ENCODE data around the gene LRCH1. TPM values are rescaled to one million over a fixed set of nuclear protein-coding genes. Genes with fewer than 3 reads are reported as not detected.

Gene LRCH1
- total and polyA plus RNA-seq, 3 donors from 2014 or later, result 8.9 to 17.7 (median 16.8) TPM

GRCh38 chr13:46526100-46526735 lies 26.8 kb upstream of the LRCH1 start:
- WGBS, 2 donors, result 77 to 79% methylated on average over 7 of the region's 7 CpGs
- intact Hi-C loops (cut with DNase I; ENCODE audit: low total_unique reads), result no loop called here
- no peak overlapping the region for H3K27ac ChIP-seq
- no peak overlapping the region for H3K4me3 ChIP-seq
- TF ChIP-seq POLR2A (IDR thresholded peaks at IDR 0.05), result no peak
- no peak for TF ChIP-seq CTCF (IDR thresholded peaks at IDR 0.05)
- H3K4me1 ChIP-seq, result no peaks in the 10 kb centered on the region
- H3K36me3 ChIP-seq (ENCODE audit: low read depth, missing control alignments), result no peaks in the 10 kb centered on the region
- no peaks in the 10 kb centered on the region for H3K27me3 ChIP-seq
- H3K9me3 ChIP-seq, result no peaks in the 10 kb centered on the region
- DNase-seq, result no peak

GRCh38 chr13:46526740-46527139 lies 26.2 kb upstream of the LRCH1 start:
- Histone ChIP-seq H3K4me1 (no peaks in the 10 kb centered on the region), H3K9me3 (no peaks in the 10 kb centered on the region), H3K27ac (no peak overlapping the region), H3K36me3 (ENCODE audit: low read depth, missing control alignments) (no peaks in the 10 kb centered on the region), H3K4me3 (no peak overlapping the region), H3K27me3 (no peaks in the 10 kb centered on the region)
- TF ChIP-seq POLR2A (IDR thresholded peaks at IDR 0.05), result no peak
- WGBS, 2 donors, result 72 to 86% methylated on average over 3 of the region's 3 CpGs
- intact Hi-C loops (cut with DNase I; ENCODE audit: low total_unique reads), result no loop called here
- DNase-seq, result no peak

GRCh38 chr13:46527237-46527636 lies 25.7 kb upstream of the LRCH1 start:
- H3K4me1 ChIP-seq, result no peaks in the 10 kb centered on the region
- H3K27me3 ChIP-seq, result no peaks in the 10 kb centered on the region
- H3K36me3 ChIP-seq (ENCODE audit: low read depth, missing control alignments), result no peaks in the 10 kb centered on the region
- intact Hi-C loops (cut with DNase I; ENCODE audit: low total_unique reads), result no loop called here
- H3K9me3 ChIP-seq, result no peaks in the 10 kb centered on the region
- DNase-seq, result no peak
- TF ChIP-seq POLR2A (IDR thresholded peaks at IDR 0.05) (no peak), CTCF (IDR thresholded peaks at IDR 0.05) (no peak)
- H3K27ac ChIP-seq, result no peak overlapping the region
- WGBS, 2 donors, result 52 to 63% methylated on average over 2 of the region's 2 CpGs
- no peak overlapping the region for H3K4me3 ChIP-seq

GRCh38 chr13:46529216-46529919 lies 23.6 kb upstream of the LRCH1 start:
- no peak for DNase-seq
- Histone ChIP-seq H3K4me1 (no peaks in the 10 kb centered on the region), H3K9me3 (no peaks in the 10 kb centered on the region), H3K36me3 (ENCODE audit: low read depth, missing control alignments) (no peaks in the 10 kb centered on the region), H3K4me3 (no peak overlapping the region), H3K27me3 (no peaks in the 10 kb centered on the region), H3K27ac (no peak overlapping the region)
- 57 to 68% methylated on average over 4 of the region's 4 CpGs for WGBS, 2 donors
- TF ChIP-seq CTCF (IDR thresholded peaks at IDR 0.05) (no peak), POLR2A (IDR thresholded peaks at IDR 0.05) (no peak)
- intact Hi-C loops (cut with DNase I; ENCODE audit: low total_unique reads), result no loop called here

GRCh38 chr13:46530084-46530935 lies 22.7 kb upstream of the LRCH1 start:
- Histone ChIP-seq H3K36me3 (ENCODE audit: low read depth, missing control alignments) (no peaks in the 10 kb centered on the region), H3K27me3 (no peaks in the 10 kb centered on the region), H3K9me3 (no peaks in the 10 kb centered on the region), H3K4me3 (no peak overlapping the region), H3K27ac (no peak overlapping the region), H3K4me1 (no peaks in the 10 kb centered on the region)
- intact Hi-C loops (cut with DNase I; ENCODE audit: low total_unique reads), result no loop called here
- no peak for DNase-seq
- WGBS, 2 donors, result 59 to 63% methylated on average over 4 of the region's 4 CpGs
- no peak for TF ChIP-seq POLR2A (IDR thresholded peaks at IDR 0.05)
- TF ChIP-seq CTCF (IDR thresholded peaks at IDR 0.05), result no peak
